Measurements from ENCODE around the gene ATN1. TPM values are rescaled to one million over a fixed set of nuclear protein-coding genes. Genes with fewer than 3 reads are reported as not detected.
"Not testable (repeated sequence)": the region's sequence is repeated elsewhere in the genome, so short reads cannot be mapped to it uniquely, and the experiment has no call there.

The ATN1 gene, protein sequence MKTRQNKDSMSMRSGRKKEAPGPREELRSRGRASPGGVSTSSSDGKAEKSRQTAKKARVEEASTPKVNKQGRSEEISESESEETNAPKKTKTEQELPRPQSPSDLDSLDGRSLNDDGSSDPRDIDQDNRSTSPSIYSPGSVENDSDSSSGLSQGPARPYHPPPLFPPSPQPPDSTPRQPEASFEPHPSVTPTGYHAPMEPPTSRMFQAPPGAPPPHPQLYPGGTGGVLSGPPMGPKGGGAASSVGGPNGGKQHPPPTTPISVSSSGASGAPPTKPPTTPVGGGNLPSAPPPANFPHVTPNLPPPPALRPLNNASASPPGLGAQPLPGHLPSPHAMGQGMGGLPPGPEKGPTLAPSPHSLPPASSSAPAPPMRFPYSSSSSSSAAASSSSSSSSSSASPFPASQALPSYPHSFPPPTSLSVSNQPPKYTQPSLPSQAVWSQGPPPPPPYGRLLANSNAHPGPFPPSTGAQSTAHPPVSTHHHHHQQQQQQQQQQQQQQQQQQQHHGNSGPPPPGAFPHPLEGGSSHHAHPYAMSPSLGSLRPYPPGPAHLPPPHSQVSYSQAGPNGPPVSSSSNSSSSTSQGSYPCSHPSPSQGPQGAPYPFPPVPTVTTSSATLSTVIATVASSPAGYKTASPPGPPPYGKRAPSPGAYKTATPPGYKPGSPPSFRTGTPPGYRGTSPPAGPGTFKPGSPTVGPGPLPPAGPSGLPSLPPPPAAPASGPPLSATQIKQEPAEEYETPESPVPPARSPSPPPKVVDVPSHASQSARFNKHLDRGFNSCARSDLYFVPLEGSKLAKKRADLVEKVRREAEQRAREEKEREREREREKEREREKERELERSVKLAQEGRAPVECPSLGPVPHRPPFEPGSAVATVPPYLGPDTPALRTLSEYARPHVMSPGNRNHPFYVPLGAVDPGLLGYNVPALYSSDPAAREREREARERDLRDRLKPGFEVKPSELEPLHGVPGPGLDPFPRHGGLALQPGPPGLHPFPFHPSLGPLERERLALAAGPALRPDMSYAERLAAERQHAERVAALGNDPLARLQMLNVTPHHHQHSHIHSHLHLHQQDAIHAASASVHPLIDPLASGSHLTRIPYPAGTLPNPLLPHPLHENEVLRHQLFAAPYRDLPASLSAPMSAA (N-terminal part only)
- 3.9 and 7.7 TPM in 2 replicates for total RNA-seq

DNA sequence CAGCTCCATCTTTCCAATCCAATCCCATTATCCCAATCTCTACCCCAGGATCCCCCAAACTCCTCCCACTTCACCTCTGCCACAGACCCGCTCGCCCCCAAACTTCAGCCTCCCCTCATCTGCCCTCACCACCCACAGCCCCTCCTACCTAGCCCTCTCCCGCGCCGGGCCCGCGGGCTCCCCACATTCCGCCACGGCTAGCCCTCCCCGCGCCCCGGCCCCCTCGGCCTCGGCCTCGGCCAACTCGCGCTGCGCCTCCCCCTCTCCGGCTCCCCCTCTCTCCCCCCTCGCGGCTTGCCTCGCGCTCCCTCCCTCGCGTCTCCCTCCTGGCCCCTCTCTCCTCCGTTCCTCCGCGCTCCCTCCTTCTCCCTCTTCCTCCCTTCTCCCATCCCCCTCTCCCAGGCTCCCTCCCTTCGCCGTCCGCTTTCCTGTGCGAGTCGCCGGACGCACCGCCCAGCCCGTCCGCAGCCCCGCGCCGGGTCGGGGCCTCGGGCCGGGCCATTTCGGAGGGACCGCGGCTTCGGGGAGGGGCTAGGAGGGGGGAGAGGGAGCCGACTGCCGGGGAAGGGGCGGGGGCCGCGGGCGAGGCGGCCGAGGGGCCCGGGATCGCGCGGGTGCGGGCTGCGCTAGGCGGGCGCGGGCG lies at the start of gene ATN1:
Gene ATN1 (plus strand): TSS at position 581 of the 643 bp plus-strand sequence. CDS start 6,043 bp downstream, outside the sequence.
- peak; percentile 72 to 76 for DNase-seq (ENCODE audit: low read depth in 2 of 2)

DNA sequence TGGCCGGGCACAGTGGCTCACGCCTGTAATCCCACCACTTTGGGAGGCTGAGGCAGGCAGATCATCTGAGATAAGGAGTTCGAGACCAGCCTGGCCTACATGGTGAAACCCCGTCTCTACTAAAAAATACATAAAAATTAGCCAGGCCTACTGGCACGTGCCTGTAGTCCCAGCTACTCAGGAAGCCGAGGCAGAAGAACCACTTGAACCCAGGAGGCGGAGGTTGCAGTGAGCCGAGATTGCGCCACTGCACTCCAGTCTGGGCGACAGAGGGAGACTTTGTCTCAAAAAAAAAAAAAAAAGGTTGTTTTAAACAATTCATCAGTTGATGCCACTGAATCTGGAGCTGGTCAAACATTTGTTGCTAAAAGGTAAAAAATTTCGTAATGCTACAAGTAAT lies 47.9 kb upstream of the ATN1 start:
- not testable (repeated sequence) for DNase-seq (ENCODE audit: low read depth in 2 of 2)

GRCh38 chr12:6883252-6883651 lies 44.5 kb upstream of the ATN1 start:
- DNase-seq (ENCODE audit: low read depth in 2 of 2) = no peak

DNA sequence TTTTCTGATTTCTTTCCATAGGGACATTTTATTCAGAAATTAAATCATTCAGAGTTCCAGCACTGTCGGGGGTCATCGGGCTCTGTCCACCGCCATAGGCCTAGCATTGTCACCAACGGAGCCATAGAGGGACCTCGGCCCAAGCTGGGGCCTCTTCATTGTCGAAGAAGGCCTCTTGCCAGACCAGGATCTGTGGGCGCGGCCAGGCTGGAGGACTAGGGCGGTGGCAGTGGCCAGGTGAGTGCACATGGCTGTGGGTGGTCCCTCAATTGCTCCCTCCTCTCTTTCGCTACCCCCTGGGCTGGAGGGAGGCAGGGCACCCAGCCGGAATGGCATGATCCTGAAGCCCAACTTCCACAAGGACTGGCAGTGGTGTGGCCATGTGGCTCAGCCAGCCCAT lies 44.1 kb upstream of the ATN1 start:
- no peak for DNase-seq (ENCODE audit: low read depth in 2 of 2)

DNA sequence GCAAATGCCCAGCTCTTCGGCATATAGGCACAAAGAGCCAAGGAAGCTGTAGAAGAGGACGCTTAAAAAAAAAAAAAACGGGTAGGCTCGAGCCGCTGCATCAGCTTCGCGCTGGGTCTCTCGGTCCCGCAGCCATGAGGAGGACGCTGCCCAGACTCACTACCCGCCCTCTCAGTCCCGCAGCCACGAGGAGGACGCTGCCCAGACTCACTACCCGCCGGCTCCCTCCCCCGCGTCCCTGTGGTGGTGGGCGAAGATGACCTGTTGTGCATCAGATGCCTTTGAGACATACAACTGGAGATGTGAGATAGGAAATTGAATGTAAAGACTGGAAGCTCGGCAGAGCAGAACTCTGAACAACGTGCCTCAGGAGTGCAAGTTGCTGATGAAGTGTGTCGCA lies 43.2 kb upstream of the ATN1 start:
- DNase-seq (ENCODE audit: low read depth in 2 of 2) = no peak

- not testable (repeated sequence) for DNase-seq (ENCODE audit: low read depth in 2 of 2)
Observed at GRCh38 chr12:6886206-6886999, 41.4 kb upstream of the ATN1 start.

GRCh38 chr12:6887460-6887859 lies 40.3 kb upstream of the ATN1 start:
- DNase-seq (ENCODE audit: low read depth in 2 of 2) = no peak

- no peak for DNase-seq (ENCODE audit: low read depth in 2 of 2)
Observed at GRCh38 chr12:6888360-6888759, 39.4 kb upstream of the ATN1 start.

DNA sequence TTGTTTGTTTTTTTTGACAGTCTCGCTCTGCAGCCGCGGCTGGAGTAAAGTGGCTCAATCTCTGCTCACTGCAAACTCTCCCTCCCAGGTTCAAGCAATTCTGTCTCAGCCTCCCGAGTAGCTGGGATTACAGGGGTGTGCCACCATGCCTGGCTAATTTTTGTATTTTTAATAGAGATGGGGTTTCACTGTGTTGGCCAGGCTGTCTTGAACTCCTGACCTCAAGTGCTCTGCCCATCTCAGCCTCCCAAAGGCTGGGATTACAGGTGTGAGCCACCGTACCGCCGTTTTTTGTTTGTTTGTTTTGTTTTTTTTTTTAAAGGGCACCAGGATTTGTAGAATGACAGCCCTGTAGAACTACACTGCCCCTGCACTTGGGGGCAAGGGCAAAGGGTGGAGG lies 39.0 kb upstream of the ATN1 start:
- not testable (repeated sequence) for DNase-seq (ENCODE audit: low read depth in 2 of 2)

GRCh38 chr12:6889775-6890573 lies 37.8 kb upstream of the ATN1 start:
- not testable (repeated sequence) for DNase-seq (ENCODE audit: low read depth in 2 of 2)

DNA sequence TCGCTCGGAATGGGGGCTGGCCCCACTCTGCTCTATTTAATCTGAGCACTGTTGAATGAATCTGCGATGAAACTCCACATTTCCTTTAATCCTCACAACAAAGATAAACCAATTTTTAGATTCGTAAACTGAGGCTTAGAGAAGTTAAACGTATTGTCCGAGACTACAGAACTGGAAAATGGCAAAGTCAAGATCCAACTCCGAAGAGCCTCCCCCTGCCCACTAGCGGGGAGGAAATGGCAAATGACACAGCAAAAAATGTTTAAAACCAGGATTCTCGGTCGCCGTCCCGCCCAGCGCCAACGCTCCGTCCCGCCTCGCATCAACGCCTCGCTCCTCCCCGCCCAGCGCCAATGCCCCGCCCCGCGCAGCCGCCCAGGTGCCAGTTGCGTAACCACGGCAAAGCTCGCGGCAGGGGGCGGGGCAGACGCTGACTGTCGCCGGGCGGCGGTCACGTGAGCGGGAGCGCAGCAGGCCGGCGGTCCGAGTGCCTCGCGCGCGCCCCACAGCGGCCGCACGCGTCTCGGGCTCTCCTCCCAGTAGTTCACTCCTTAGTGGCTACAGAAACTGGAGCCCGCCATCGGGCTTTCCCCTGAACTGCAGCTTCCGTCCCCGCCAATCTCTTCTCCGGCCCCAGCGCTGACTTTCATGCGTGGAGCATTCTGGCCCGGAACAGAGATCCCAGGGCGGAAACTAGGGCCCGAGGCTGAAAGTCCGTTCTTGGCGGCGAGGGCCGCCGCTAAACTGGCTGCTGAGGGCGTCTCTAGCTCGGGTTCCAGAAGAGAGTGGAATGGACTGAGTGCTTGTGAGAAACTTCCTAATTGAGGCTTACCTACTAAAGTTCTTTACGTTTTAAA lies 36.7 kb upstream of the ATN1 start:
- peak; percentile 98 to 99 for DNase-seq (ENCODE audit: low read depth in 2 of 2)

DNA sequence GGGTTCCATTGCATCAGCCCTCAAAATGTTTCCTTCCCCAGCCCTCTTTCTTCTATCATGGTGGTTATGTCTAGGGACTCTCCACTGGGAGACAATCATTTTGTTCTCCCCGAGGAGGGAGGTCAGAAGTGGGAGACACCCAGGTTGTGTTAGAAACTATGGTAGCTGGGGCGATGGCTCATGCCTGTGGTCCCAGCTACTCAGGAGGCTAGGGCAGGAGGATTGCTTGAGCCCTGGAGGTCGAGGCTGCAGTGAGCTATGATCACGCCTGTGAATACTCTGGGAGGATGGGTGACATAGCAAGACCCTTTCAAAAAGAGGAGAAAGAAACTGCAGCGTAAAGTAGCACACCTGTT lies 36.1 kb upstream of the ATN1 start:
- no peak for DNase-seq (ENCODE audit: low read depth in 2 of 2)

DNA sequence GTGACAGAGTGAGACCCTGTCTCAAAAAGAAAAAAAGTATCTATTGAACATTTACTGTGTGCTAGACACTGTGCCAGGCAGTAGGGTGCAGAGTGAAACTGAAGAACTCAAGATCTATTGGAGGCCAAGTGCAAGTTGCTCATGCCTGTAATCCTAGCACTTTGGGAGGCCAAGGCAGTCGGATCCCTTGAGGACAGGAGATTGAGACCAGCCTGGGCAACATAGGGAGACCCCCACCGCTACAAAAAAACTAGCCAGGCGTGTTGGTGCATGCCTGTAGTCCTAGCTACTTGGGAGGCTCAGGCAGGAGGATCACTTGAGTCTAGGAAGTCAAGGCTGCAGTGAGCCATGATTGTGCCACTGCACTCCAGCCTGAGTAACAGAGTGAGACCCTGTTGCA lies 35.1 kb upstream of the ATN1 start:
- DNase-seq (ENCODE audit: low read depth in 2 of 2) = not testable (repeated sequence)

- no peak for DNase-seq (ENCODE audit: low read depth in 2 of 2)
Observed at GRCh38 chr12:6894321-6894720, 33.4 kb upstream of the ATN1 start.

GRCh38 chr12:6896846-6897435 lies 30.8 kb upstream of the ATN1 start:
- no peak for DNase-seq (ENCODE audit: low read depth in 2 of 2)

DNA sequence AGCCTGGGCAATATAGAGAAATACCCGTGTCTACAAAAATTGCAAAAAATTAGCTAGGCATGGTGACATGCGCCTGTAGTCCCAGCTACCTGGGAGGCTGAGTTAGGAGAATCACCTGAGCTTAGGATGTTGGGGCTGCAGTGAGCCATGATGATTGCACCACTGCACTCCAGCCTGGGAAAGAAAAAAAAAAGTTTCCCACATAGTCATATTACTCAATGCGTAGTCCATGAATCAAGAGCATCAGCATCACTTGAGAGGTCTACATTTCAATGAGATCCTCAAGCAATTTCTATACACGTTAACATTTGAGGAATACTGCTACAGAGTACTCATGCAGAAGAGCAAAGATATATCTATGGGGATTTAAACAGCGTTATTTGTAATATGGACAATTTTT lies 28.3 kb upstream of the ATN1 start:
- DNase-seq (ENCODE audit: low read depth in 2 of 2) = no peak

GRCh38 chr12:6899837-6900519 lies 27.8 kb upstream of the ATN1 start:
- peak; percentile 86 to 89 for DNase-seq (ENCODE audit: low read depth in 2 of 2)

GRCh38 chr12:6902448-6902847 lies 25.3 kb upstream of the ATN1 start:
- DNase-seq (ENCODE audit: low read depth in 2 of 2) = no peak

Measured in lung microvascular endothelial cell (primary cell).